Measurements from ENCODE around the gene LRPPRC. TPM values are rescaled to one million over a fixed set of nuclear protein-coding genes. Genes with fewer than 3 reads are reported as not detected.
A peak's percentile ranks its signal among the peaks of the same experiment; 100 is the strongest.

The LRPPRC gene
- total RNA-seq, 6 experiments from 2014 or later = 39.6 to 53.8 (median 45.5) TPM

DNA sequence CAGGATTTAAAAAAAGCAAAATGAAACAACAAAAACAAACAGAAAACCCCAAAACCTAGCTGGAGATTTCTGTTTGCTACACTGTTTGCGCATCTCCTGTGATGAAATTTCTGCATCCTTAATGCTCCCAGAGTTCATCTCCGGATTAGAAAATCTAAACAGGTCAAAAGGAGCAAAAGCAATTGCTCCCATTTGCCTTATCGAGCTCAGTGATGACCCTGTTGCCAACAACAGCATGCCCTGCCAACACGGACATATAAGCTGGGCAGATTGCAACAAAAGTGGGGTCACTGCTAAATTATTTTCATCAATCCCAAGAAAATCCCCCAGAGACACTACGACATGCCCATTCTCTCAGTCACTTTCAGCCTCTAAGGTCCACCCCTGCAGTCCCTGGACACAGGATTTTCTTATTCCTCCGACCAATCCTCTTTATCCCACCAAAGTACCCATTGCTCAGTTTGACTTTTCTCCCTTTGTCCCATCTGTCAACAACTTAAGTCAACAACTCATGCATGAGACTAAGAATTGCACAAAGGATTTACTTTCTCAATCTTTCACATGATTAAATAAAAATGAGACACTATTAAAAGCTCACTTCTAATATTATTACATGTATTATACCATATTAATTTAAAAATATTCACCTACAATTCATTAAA lies 89.2 kb downstream of the LRPPRC start:
- ATAC-seq = peak; percentile 62 to 90 (median 76)
- Histone ChIP-seq H3K9me3 (no peaks in the 10 kb centered on the region), H3K36me3 (peaks cover 0 to 3% (median 0%) of the 10 kb centered on the region in 4 donors), H3K4me3 (no peak overlapping the region), H3K4me1 (peaks cover 0 to 13% (median 0%) of the 10 kb centered on the region in 4 donors), H3K27ac (peak overlapping the region in 1 of 3 donors; percentile 39), H3K27me3 (no peaks in the 10 kb centered on the region)
- WGBS (ENCODE audit: insufficient coverage, low coverage, low lambda C conversion rate, missing lambda C conversion rate) = 46% methylated on average over 6 of the region's 6 CpGs
- DNase-seq = peak in 1 of 3 donors; percentile 64
- intact Hi-C loops (cut with DNase I) = no loop called here
- no peak for TF ChIP-seq POLR2A (IDR thresholded peaks at IDR 0.05)
- TF ChIP-seq, protein P1, sequence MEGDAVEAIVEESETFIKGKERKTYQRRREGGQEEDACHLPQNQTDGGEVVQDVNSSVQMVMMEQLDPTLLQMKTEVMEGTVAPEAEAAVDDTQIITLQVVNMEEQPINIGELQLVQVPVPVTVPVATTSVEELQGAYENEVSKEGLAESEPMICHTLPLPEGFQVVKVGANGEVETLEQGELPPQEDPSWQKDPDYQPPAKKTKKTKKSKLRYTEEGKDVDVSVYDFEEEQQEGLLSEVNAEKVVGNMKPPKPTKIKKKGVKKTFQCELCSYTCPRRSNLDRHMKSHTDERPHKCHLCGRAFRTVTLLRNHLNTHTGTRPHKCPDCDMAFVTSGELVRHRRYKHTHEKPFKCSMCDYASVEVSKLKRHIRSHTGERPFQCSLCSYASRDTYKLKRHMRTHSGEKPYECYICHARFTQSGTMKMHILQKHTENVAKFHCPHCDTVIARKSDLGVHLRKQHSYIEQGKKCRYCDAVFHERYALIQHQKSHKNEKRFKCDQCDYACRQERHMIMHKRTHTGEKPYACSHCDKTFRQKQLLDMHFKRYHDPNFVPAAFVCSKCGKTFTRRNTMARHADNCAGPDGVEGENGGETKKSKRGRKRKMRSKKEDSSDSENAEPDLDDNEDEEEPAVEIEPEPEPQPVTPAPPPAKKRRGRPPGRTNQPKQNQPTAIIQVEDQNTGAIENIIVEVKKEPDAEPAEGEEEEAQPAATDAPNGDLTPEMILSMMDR (IDR thresholded peaks at IDR 0.05) = no peak

DNA sequence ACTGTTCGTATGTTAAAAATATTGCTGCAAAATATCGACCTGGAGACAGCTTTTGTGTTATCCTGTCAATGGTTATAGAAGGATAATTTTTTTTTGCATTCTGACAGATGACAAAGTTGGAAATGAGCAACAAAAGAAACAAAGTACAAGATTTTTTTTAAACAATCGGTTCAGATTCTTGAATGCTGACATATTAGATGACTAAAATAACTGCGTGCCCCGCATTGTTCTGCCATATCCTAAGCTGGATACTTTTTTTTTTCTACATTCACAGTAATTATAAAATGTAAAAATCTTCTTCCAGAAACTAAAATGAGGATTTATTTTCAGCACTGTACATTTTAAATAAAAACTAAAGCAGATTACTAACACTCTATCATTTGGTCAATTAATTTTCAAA lies 89.9 kb downstream of the LRPPRC start:
- Histone ChIP-seq H3K9me3 (no peaks in the 10 kb centered on the region), H3K4me1 (peaks cover 0 to 13% (median 0%) of the 10 kb centered on the region in 4 donors), H3K4me3 (no peak overlapping the region), H3K27ac (peak overlapping the region in 1 of 3 donors; percentile 39), H3K27me3 (no peaks in the 10 kb centered on the region), H3K36me3 (peaks cover 0 to 4% (median 2%) of the 10 kb centered on the region in 4 donors)
- DNase-seq (no peak), ATAC-seq (no peak)
- 87% methylated on average over 5 of the region's 5 CpGs for WGBS (ENCODE audit: insufficient coverage, low coverage, low lambda C conversion rate, missing lambda C conversion rate)
- TF ChIP-seq, protein P1 (IDR thresholded peaks at IDR 0.05) = no peak
- no peak for TF ChIP-seq POLR2A (IDR thresholded peaks at IDR 0.05)
- intact Hi-C loops (cut with DNase I) = no loop called here

DNA sequence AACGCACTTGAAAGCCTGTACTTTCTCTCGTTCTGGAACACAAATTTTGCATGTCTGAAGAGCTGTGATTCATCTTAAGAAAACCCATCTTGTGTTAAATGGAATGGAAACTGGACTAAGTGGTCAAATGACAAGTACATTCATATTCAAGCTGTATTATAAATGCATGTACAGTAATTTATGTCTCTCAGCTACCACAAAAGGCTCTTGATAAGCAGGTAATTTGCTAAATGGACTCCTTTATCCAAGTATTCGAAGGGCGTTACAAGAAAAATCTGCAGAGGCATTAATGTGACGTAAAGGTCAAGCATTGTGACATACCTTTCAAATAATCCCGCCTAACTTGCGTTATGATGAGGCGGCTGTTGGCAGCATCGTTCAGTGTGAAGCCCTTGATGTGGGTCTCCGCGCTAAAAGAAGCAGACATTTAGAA lies 90.4 kb downstream of the LRPPRC start:
- Histone ChIP-seq H3K27ac (no peak overlapping the region), H3K9me3 (no peaks in the 10 kb centered on the region), H3K4me3 (no peak overlapping the region), H3K4me1 (peaks cover 0 to 13% (median 0%) of the 10 kb centered on the region in 4 donors), H3K36me3 (peaks cover 0 to 6% (median 2%) of the 10 kb centered on the region in 4 donors), H3K27me3 (no peaks in the 10 kb centered on the region)
- ATAC-seq = no peak
- intact Hi-C loops (cut with DNase I) = no loop called here
- no peak for TF ChIP-seq POLR2A (IDR thresholded peaks at IDR 0.05)
- TF ChIP-seq, protein P1 (IDR thresholded peaks at IDR 0.05) = no peak
- no peak for DNase-seq
- 90% methylated on average over 10 of the region's 11 CpGs for WGBS (ENCODE audit: insufficient coverage, low coverage, low lambda C conversion rate, missing lambda C conversion rate)

DNA sequence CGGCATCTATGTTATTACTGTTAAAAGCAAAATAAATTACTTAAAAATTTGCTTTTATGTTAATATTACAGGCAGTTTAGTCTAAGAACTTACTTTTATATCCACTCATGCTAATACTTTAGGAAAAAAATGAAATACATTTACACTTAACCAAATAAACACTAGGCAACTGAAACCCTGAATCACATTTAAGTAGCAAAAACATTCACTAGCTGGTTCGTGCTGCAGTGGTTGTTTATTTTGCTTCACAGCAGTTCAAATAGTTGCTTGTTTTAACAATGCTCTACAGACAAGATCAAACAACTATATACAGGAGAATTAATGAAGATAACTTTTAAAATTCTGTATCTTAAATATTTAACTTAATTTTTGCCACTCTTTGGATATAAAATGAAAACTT lies 96.2 kb downstream of the LRPPRC start:
- ATAC-seq = no peak
- intact Hi-C loops (cut with DNase I) = no loop called here

More for the DNA sequence above, 96.2 kb downstream of the LRPPRC start:
- Histone ChIP-seq H3K9me3 (no peaks in the 10 kb centered on the region), H3K36me3 (peaks cover 0 to 14% (median 5%) of the 10 kb centered on the region in 4 donors), H3K4me1 (peaks cover 0 to 9% (median 3%) of the 10 kb centered on the region in 4 donors), H3K27ac (no peak overlapping the region), H3K27me3 (no peaks in the 10 kb centered on the region), H3K4me3 (no peak overlapping the region)
- no peak for DNase-seq
- no peak for TF ChIP-seq POLR2A (IDR thresholded peaks at IDR 0.05)
- TF ChIP-seq, protein P1 (IDR thresholded peaks at IDR 0.05) = no peak
- 61% methylated on average over 2 of the region's 2 CpGs for WGBS (ENCODE audit: insufficient coverage, low coverage, low lambda C conversion rate, missing lambda C conversion rate)

All from right lobe of liver (tissue), 6 donors.